GM13976 (cell line): Measurements from ENCODE around the gene PYROXD2.

Experiments
- DNase-seq: peaks from one replicate; pipeline ENCODE4 v3.0.0; 2012; ENCODE audit warnings: low spot score
- in situ Hi-C: fragments of 300-500 bp; cut with MboI; formaldehyde crosslinking; loops from one replicate; pipeline ENCODE4 v1.12.0; 2022; ENCODE audit warnings: low sequenced_read_pairs, mixed read lengths, inconsistent platforms; ENCODE audit not compliant: unreplicated experiment
- TF ChIP-seq, protein P1 (sequence below): IDR thresholded peaks from 2 replicates; pipeline ENCODE4 v1.5.1; 2012; ENCODE audit warnings: borderline replicate concordance, mild to moderate bottlenecking; ENCODE audit not compliant: insufficient read depth; ENCODE audit errors: extremely low read depth, missing control alignments, control extremely low read depth

Gene PYROXD2

GRCh38 chr10:98416606-98417388 is 1.8 kb upstream of the PYROXD2 start:
- in situ Hi-C loops = no loop called here
- DNase-seq = no peak
- TF ChIP-seq, protein P1, sequence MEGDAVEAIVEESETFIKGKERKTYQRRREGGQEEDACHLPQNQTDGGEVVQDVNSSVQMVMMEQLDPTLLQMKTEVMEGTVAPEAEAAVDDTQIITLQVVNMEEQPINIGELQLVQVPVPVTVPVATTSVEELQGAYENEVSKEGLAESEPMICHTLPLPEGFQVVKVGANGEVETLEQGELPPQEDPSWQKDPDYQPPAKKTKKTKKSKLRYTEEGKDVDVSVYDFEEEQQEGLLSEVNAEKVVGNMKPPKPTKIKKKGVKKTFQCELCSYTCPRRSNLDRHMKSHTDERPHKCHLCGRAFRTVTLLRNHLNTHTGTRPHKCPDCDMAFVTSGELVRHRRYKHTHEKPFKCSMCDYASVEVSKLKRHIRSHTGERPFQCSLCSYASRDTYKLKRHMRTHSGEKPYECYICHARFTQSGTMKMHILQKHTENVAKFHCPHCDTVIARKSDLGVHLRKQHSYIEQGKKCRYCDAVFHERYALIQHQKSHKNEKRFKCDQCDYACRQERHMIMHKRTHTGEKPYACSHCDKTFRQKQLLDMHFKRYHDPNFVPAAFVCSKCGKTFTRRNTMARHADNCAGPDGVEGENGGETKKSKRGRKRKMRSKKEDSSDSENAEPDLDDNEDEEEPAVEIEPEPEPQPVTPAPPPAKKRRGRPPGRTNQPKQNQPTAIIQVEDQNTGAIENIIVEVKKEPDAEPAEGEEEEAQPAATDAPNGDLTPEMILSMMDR = no peak

DNA sequence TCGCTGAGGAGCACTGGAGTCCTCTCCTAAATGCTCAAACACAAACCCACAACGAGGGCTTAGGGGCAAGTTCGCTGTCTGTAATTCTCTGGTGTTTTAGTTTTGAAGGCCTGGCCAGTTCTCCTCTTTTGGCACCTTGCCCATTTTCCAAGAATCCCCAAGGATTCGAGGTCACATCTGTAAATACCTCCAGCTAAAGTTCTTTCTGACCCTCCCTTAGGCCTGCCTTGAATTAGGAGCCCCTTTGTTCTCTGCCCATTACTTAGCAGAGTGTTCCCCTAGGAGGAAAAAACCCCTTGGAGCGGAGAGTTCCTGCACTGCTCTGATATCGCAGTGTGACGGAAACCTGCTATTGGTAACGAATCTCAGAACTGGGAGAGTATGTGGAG is 743 bp upstream of the PYROXD2 start:
- TF ChIP-seq, protein P1 = no peak
- in situ Hi-C loops = no loop called here

GRCh38 chr10:98414578-98414931 is 427 bp downstream of the PYROXD2 start:
- peak; percentile 41 for DNase-seq
- TF ChIP-seq, protein P1 = no peak
- in situ Hi-C loops = no loop called here

More for the DNA sequence above, 743 bp upstream of the PYROXD2 start:
- DNase-seq = no peak

- no peak for DNase-seq
- TF ChIP-seq, protein P1 = no peak
- in situ Hi-C loops = no loop called here
Observed at GRCh38 chr10:98411768-98412167, 3.2 kb downstream of the PYROXD2 start.

- in situ Hi-C loops = no loop called here
Observed at GRCh38 chr10:98411166-98411565, 3.8 kb downstream of the PYROXD2 start.

GRCh38 chr10:98410759-98411158 is 4.2 kb downstream of the PYROXD2 start:
- in situ Hi-C loops = no loop called here
- no peak for DNase-seq
- TF ChIP-seq, protein P1 = no peak

More at GRCh38 chr10:98411166-98411565, 3.8 kb downstream of the PYROXD2 start:
- TF ChIP-seq, protein P1 = no peak
- no peak for DNase-seq
